ENCODE data around the gene PYGM. TPM values are rescaled to one million over a fixed set of nuclear protein-coding genes. Genes with fewer than 3 reads are reported as not detected.

Gene PYGM
- total RNA-seq, 2 experiments from 2014 or later = 3.8 to 7.2 TPM

DNA sequence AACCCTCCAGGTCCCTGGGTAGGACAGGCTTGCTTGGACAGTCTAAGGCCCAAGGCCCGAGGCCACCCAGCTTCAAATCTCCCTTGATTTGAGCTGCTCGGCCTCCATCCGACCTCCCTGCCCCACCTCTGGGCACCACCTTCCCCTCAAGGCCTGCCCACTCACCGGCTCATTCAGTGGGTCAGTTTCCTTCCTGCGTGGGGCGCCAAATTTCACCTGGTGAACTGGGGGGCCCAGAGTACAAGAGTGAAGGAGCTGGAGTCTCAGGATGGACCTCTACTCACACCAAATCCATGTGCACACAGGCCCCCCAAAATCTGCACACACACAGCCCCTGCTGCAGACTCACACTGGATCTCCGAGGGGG, 39.5 kb upstream of the PYGM start:
- ATAC-seq (ENCODE audit: low read depth) = no peak
- POLR2A ChIA-PET = interaction anchor here (1.2 kb wide), 1 partner anchor 13 kb away, joined by 4 read pairs; no protein-coding TSS in a partner anchor
- Mint-ChIP-seq H3K4me3 (no peak overlapping the region), H3K9me3 (no peaks in the 10 kb centered on the region), H3K27me3 (no peaks in the 10 kb centered on the region), H3K36me3 (peaks cover 12% of the 10 kb centered on the region), H3K4me1 (peaks cover 39% of the 10 kb centered on the region), H3K27ac (peak overlapping the region; percentile 30)
- no peak for DNase-seq

DNA sequence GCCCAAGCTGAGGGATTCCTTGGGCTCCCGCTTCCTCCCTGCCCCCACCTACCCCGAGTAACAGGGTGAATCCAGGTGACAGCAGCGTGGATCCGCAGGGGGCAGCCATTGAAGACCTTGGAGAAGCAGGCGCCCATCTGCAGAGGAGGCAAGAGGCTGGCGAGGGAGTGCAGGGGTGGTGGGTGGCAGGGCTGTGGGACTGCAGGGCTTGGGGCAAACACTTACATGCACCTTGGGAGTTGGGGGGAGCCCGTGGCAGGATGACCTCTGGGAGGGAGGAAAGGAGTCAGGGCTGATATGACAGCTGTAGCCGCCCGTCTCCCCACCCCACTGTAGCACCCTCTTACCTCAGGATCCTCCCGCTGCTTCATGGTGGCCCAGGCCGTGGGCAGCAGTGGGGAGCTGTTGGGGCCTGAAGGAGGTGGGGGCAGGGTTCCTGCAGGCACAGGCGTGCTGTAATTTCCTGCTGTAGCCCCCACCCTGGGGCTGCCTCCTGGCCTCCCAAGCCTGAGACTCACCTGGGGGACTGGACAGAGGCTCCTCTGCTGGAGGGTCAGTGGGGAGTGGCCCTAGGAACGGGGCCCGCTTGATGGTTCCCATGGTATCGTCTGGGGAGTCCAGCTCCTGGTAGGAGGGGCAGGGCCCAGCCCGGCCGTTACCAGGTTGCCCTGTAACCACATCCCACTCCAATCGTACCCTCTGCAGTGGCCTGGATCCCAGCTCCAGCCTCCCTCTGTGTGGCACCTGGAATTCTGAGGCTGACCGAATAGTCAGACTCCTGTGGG, 37.2 kb upstream of the PYGM start:
- Mint-ChIP-seq H3K9me3 (no peaks in the 10 kb centered on the region), H3K4me3 (no peak overlapping the region), H3K4me1 (peaks cover 44% of the 10 kb centered on the region), H3K27ac (peak overlapping the region; percentile 46), H3K27me3 (no peaks in the 10 kb centered on the region), H3K36me3 (peaks cover 15% of the 10 kb centered on the region)
- DNase-seq = no peak
- POLR2A ChIA-PET = interaction anchor here (0.9 to 2.5 kb wide), 2 partner anchors 9 to 18 kb away, joined by 4 to 12 read pairs; partner anchors contain the start of gene SF1
- no peak for ATAC-seq (ENCODE audit: low read depth)

DNA sequence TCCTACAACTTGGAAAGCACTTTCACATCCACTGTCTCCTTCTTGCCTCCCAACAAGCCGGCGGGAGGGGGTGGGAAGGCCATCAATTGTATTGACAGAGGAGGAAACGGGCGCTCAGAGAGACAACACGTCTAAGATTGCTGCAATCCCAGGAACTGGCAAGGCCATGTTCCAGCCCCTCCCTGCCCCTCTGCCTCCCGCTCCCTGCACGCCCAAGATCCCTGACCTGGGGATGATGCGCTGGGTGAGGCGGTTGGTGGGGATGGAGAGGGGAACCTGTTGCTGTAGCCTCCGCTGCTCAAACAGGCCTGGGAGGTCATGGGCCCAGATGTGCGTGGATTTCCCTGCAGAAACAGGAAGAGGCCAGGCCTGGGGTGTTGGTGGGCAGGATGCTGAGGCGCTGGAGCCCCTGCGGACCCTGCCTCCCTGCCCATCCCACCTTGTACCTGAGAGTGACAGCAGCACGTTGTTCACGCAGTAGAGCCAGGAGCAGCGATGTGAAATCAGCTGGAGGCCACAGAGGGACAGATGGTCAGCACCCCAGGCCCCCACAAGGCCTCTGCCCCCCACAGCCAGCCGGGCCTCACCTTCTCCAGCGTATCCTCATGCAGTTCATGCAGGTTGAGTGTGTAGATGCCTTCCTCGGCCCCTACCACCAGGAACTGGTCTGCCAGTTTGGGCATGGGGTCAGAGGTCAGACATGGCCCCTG, 36.4 kb upstream of the PYGM start:
- ATAC-seq (ENCODE audit: low read depth) (no peak), DNase-seq (no peak)
- H3K27ac Mint-ChIP-seq = peak overlapping the region; percentile 46
- POLR2A ChIA-PET = interaction anchor here (2.5 kb wide), 1 partner anchor 17 kb away, joined by 12 read pairs; the partner anchor contains the start of gene SF1
- H3K4me1 Mint-ChIP-seq = peaks cover 42% of the 10 kb centered on the region
- H3K27me3 Mint-ChIP-seq = no peaks in the 10 kb centered on the region
- H3K36me3 Mint-ChIP-seq = peaks cover 15% of the 10 kb centered on the region
- no peak overlapping the region for H3K4me3 Mint-ChIP-seq
- H3K9me3 Mint-ChIP-seq = no peaks in the 10 kb centered on the region

DNA sequence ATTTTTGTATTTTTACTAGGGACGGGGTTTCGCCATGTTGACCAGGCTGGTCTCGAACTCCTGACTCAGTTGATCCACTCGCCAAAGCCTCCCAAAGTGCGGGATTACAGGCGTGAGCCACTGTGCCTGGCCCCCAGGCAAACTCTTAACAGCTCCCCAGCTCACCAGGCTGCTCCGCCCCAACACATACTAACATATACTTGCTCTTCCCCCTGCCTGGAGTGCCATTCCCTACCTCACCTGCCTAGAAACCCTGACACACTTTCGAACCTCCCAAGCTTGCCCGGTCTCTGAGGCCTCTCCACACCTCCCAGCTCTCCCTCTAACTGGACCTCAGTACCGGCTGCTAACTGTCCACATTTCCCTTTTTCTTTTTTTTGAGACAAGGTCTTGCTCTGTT, 34.8 kb upstream of the PYGM start:
- Mint-ChIP-seq H3K27me3 (no peaks in the 10 kb centered on the region), H3K36me3 (peaks cover 17% of the 10 kb centered on the region), H3K4me1 (peaks cover 36% of the 10 kb centered on the region), H3K4me3 (no peak overlapping the region), H3K9me3 (no peaks in the 10 kb centered on the region), H3K27ac (peak overlapping the region; percentile 96)
- DNase-seq = no peak
- POLR2A ChIA-PET = interaction anchor here (0.8 to 2.6 kb wide), 6 partner anchors 8 to 50 kb away, joined by 3 to 11 read pairs (median 4); partner anchors contain the start of genes MAP4K2, RASGRP2 and SF1
- ATAC-seq (ENCODE audit: low read depth) = no peak

DNA sequence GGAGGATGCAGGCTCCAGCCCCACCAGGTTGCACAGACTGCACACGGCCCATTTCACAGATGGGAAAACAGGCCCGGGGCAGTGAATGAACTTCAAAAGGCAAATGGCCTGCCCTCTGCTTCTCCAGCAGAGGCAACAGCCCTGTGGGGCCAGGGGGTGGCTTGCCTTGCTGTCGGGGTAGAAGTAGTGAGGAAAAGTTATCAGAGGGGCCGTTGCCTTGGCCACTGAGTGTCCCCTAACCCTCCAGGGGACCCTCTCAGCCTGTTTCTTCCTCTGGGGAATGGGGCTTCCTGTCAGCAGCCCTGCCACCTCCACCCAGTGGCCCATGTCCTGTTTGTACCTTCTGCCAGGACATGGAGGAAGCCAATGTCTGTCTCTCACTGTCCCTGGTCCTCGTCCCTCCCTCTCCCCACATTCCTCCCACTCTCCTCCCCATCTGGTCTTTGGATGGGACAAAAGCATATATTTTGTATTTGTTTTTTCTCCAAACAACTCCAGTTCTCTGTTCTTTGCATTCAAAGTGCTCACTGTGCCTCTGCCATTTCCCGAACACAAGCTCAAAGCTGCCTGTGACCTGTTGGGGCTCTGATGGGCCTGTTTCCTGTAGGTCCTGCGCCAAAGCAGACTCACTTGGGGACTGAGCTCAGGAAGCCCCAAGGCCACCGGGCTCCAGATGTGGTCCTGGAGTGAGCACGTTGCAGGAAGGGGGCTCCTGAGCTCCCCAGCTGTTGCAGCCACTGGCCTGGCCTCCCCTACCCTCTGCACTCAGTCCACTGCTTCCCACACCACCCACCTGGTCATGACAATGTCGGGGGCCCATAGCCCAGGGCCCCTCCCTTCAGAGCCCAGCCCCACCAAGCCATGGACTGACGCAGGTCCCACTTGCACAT, 33.7 kb upstream of the PYGM start:
- ATAC-seq (ENCODE audit: low read depth) (peak; percentile 62), DNase-seq (no peak)
- no peaks in the 10 kb centered on the region for H3K9me3 Mint-ChIP-seq
- peak overlapping the region; percentile 96 for H3K27ac Mint-ChIP-seq
- no peaks in the 10 kb centered on the region for H3K27me3 Mint-ChIP-seq
- H3K4me3 Mint-ChIP-seq = peak overlapping the region; percentile 35
- H3K36me3 Mint-ChIP-seq = peaks cover 12% of the 10 kb centered on the region
- peaks cover 30% of the 10 kb centered on the region for H3K4me1 Mint-ChIP-seq
- POLR2A ChIA-PET = interaction anchor here (0.8 to 2.6 kb wide), 6 partner anchors 8 to 49 kb away, joined by 3 to 11 read pairs (median 4); partner anchors contain the start of genes MAP4K2, RASGRP2 and SF1

DNA sequence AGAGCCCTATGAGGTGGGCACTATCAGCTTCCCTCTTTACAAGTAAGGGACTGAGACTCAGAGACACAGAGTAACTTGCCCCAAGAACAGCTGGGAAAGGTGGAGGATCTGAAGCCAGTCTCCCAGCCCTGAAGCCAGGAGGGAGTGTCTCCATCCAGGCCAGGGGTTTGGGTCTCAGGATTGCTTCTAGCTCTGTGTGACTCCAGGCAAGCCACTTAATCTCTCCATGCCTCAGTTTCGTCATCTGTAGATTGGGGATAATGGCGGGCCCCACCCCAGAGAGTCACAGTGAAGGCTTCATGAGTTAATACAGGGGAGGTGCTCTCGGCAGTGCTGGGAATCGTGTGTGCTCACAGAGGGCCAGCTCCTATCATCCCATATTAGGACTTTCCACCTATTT, 32.7 kb upstream of the PYGM start:
- H3K4me3 Mint-ChIP-seq = no peak overlapping the region

DNA sequence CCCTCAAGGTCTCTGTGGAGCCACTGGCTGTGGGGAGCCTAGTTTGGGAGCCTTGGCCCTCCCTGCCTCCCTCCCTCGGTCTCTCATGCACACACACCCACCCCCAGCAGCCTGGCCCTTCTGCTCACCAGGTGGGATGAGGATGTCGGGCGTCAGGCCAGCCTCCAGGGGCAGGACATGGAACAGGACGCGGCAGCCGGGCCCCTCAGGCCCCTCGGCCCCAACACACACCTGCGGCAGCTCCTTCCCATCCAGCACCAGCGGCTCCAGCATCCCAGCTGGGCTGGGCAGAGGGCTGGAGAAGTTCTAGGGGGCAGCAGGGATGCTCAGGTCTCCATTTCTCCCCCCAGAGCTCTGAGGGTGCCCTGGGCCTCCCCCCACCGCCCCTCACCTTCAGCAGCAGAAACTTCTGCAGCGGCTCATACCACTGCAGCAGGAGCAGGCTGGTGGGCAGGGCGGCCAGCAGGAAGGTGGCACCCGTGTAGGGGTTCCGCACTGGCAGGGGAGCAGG, 32.1 kb upstream of the PYGM start:
- Mint-ChIP-seq H3K4me3 (no peak overlapping the region), H3K4me1 (peaks cover 32% of the 10 kb centered on the region), H3K27ac (no peak overlapping the region), H3K27me3 (no peaks in the 10 kb centered on the region), H3K9me3 (no peaks in the 10 kb centered on the region), H3K36me3 (peaks cover 12% of the 10 kb centered on the region)
- no peak for ATAC-seq (ENCODE audit: low read depth)
- POLR2A ChIA-PET = interaction anchor here (1.1 kb wide), 2 partner anchors 13 to 17 kb away, joined by 3 read pairs; no protein-coding TSS in a partner anchor
- DNase-seq = no peak

More for the DNA sequence above, 32.7 kb upstream of the PYGM start:
- H3K36me3 Mint-ChIP-seq = peaks cover 12% of the 10 kb centered on the region
- no peaks in the 10 kb centered on the region for H3K9me3 Mint-ChIP-seq
- peak overlapping the region; percentile 68 for H3K27ac Mint-ChIP-seq
- DNase-seq (no peak), ATAC-seq (ENCODE audit: low read depth) (no peak)
- peaks cover 31% of the 10 kb centered on the region for H3K4me1 Mint-ChIP-seq
- no peaks in the 10 kb centered on the region for H3K27me3 Mint-ChIP-seq
- POLR2A ChIA-PET = interaction anchor here (1.1 kb wide), 1 partner anchor 16 kb away, joined by 3 read pairs; no protein-coding TSS in a partner anchor

DNA sequence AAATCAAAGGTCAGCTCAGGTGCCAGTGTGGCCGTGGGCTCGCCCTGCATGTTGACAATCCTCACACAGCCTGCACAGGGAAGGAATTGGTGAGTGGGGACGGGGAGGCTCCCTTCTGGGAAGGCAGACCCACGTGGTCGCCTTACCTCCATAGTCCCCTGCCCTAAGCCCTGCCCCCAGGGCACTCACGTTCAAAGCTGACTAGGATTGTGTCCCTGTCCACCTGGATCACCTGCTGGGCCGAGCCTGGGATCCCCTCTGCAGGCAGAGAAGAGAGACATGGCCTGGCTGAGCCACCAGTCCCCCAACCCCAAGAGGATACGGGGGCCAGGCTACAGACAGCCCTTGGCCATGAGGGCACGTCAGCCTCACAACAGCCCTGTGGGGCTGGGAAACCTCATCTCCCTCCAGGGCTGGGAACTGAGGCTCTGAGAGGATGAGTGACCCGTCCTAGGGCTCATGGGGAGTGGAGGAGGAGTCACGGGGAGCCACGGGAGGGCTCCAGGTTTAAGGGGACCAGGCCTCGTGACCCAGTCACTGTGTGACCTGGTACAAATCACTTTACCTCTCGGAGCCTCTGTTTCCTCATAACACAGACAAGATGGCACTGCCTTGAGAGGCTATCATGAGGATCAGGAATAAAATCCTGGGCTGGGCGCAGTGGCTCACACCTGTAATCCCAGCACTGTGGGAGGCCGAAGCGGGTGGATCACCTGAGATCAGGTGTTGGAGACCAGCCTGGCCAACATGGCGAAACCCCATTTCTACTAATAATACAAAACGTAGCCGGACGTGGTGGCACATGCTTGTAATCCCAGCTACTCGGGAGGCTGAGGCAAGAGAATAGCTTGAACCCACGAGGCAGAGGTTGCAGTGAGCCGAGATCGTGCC, 30.7 kb upstream of the PYGM start:
- H3K27ac Mint-ChIP-seq = no peak overlapping the region
- H3K36me3 Mint-ChIP-seq = peaks cover 12% of the 10 kb centered on the region
- H3K4me3 Mint-ChIP-seq = no peak overlapping the region
- H3K4me1 Mint-ChIP-seq = peaks cover 21% of the 10 kb centered on the region
- ATAC-seq (ENCODE audit: low read depth) (no peak), DNase-seq (no peak)
- POLR2A ChIA-PET = interaction anchor here (1.1 kb wide), 1 partner anchor 11 kb away, joined by 3 read pairs; no protein-coding TSS in a partner anchor
- H3K9me3 Mint-ChIP-seq = no peaks in the 10 kb centered on the region
- H3K27me3 Mint-ChIP-seq = no peaks in the 10 kb centered on the region

DNA sequence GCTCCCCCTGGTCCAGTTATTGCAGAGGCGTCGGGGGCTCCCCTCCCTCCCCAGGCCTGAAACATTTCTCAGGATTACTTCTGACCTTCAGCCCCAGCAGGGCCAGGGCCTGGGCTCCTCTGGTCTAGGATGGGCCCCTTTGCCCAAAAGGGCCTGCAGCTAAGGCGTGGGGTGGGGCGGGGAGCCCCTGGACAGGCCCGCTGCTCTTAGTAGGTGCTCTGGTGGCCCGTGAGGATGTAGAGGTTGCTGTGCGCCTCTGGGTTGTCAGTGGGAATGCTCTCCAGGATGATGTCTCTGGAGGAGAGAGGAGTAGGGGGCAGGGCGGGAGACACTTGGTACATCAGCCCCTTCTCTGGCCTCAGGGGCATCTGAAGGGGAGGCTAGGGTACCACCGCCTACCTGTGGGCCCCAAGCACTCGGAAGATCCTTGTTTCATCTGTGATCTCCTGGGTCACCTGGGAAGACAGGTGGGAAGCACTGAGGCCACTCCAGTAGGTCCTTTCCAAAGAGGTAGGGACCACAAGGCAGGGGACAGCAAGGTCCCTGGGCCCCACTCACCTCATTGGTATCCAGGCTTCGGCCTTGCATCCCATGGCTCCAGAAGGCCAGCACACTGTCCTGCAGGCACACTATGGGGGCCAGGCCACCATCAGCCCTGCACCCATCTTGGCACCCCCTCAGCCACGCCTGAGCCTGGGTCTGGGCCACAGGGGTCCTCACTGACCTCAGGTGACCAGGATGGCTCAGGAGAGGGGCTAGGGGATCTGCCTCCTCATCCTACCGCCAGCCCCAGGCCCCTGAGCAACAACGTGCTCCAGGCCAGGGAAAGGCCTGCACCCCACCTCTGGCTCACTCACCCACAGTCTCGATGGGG, 29.8 kb upstream of the PYGM start:
- Mint-ChIP-seq H3K9me3 (no peaks in the 10 kb centered on the region), H3K36me3 (peaks cover 7% of the 10 kb centered on the region), H3K27me3 (no peaks in the 10 kb centered on the region), H3K4me1 (peaks cover 16% of the 10 kb centered on the region), H3K4me3 (no peak overlapping the region), H3K27ac (no peak overlapping the region)
- DNase-seq (peak; percentile 14), ATAC-seq (ENCODE audit: low read depth) (no peak)
- POLR2A ChIA-PET = interaction anchor here (1.4 kb wide), 1 partner anchor 11 kb away, joined by 4 read pairs; the partner anchor contains the start of gene SF1

DNA sequence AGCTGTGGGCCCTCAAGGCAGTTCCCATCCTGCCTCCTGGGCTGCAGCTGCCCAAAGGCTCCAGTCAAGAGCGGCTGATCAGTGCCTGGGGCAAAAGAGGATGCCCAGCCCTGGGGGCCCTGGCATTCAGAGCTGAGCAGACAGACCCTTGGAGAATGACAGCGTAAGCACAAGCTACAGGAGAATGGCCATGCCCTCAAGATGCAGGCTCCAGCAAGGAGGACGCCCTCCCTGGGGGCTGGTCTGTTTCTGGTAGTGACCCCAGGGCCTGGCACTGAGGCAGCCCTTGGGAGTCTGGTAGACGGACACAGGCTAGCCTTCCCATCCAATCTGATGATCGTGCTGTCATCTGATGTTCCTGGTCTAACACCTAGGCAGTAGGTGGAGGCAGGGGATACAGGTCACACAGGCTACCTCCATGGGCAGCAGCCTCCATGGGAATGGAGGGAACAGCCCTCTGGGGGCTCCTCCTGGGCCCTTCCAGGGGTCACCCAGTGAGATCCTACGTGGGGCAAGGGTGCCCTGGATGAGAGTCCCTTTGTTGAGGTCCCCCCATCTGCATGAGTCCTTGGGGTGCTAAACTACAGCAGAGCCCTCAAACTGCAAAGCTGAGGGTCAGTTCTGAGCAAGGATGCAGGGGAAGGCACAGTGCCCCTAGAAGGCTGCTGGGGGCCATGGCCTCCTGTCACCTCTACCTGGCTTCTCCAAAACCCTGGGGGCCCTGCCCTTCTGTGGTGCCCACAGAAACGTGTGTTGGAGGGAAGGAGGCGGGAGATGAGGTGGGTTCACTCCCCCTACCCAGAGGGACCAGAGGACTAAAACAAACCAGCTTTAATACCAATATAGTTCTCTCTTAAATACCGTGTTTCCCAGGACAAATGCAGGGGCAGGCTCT, 28.8 kb upstream of the PYGM start:
- Mint-ChIP-seq H3K4me3 (no peak overlapping the region), H3K4me1 (peaks cover 8% of the 10 kb centered on the region), H3K9me3 (no peaks in the 10 kb centered on the region), H3K36me3 (peaks cover 6% of the 10 kb centered on the region), H3K27me3 (no peaks in the 10 kb centered on the region), H3K27ac (no peak overlapping the region)
- no peak for ATAC-seq (ENCODE audit: low read depth)
- POLR2A ChIA-PET = interaction anchor here (0.6 to 1.4 kb wide), 3 partner anchors 9 to 14 kb away, joined by 4 to 8 read pairs (median 4); partner anchors contain the start of gene SF1
- DNase-seq = peak; percentile 25
